ENCODE measurements around the gene ATXN7.

Gene ATXN7

DNA sequence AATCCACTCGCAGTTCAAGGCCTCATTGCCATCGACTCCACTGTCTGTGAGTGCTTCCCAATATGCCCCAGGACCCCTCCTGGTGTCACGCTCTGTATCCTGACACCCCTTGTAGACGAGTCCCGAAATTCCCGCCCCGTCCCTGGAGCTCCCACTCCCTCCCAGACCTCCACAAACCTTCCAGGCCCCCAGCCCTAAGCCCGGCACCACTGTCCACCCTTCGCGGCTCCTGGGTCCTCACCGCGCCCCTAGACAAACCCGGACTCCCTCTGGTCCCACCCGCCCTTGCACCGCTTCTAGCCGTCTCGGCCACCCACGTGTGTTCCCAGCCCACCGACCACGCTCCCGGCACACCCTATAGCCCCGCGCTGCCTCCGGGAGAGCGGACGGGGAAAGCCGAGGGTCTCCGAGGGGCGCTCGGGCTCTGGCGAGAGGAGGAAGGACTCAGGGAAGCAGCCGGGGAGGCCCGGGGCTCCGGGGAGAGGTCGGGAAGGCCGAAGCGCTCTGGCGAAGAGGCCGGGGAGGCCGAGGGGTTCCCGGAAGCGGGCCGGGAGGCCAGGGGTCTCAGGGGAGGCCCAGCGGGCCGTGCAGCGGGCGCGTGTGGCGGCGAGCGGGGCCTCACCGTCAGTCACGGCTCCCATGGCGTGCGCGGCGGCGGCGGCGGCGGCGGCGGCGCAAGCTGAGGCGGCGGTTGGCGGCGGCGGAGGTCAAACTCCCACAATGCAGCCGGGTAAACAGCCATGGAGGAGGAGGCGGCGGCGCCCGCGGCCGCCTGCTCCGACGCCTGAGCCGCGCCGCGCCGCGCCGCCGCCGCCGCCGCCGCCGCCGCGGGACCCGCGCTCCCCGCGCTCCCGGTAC lies at the start of gene ATXN7, which contains the start of gene THOC7:
ATXN7 (plus strand) TSS at position 718 of the 858 bp plus-strand sequence. CDS start 48,732 bp downstream, outside the sequence.
THOC7 (minus strand) TSS at position 656 of the 858 bp plus-strand sequence; CDS start at position 641, 15 bp downstream.
- in situ Hi-C loops (cut with MboI; ENCODE audit: low sequenced_read_pairs), result no loop called here

DNA sequence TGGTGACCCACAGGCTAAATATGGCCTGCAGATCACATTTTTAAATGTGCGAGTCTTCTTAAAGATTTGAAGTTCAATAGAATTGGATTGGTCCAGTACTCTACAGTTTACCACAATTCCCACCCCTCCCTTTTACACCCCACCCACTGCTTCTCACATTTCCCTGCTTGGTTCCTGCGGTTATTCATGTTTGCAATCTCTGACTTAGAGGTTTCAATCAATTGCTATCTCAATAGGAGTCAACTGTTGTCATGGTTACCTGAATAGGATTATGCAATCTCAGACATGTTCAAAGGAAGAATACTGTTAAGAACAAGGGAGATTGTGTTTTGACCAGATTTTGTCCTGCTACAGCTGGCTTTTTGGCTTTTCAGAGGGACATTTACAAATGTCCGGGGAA lies 49.4 kb upstream of the ATXN7 start:
- in situ Hi-C loops (cut with MboI; ENCODE audit: low sequenced_read_pairs), result loop anchor here (10.0 kb wide), 1 partner anchor 449 kb away; no protein-coding TSS in a partner anchor

DNA sequence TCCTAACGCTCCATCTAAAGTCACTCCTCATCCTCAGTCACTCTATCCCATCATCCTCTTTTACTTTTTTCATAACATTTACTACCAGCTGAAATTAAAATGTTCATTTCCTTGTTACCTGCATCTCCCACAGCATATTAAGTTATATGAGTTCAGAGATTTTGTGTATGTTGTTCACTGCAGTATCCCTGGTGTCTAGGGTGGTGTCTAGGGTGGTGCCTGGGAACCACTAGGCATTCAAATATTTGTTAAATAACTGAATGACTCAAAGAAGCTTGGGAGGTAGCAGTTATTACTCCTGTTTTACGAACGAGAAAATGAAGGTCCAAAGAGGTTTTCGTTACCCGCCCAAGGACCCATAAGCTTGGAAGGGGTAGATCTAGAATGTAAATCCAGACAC lies 46.4 kb upstream of the ATXN7 start:
- in situ Hi-C loops (cut with MboI; ENCODE audit: low sequenced_read_pairs), result loop anchor here (10.0 kb wide), 1 partner anchor 452 kb away; no protein-coding TSS in a partner anchor

GRCh38 chr3:63818282-63819150 lies 45.2 kb upstream of the ATXN7 start:
- in situ Hi-C loops (cut with MboI; ENCODE audit: low sequenced_read_pairs), result loop anchor here (10.0 kb wide), 1 partner anchor 454 kb away; no protein-coding TSS in a partner anchor

DNA sequence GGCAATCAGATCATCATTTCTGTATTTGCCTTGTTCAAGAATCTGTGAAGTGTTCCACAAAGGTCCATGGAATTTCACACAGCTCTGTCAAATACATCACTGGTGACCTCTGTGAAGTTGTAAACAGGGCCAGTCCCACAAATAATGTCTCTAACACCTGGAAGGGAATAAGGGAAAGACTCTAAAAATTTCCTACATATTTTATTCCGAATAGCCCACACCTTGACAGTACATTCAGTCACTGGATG lies 44.6 kb upstream of the ATXN7 start, which contains the start of gene C3orf49:
C3orf49 (plus strand) TSS at position 149 of the 248 bp plus-strand sequence. CDS start 173 bp downstream, outside the sequence.
- in situ Hi-C loops (cut with MboI; ENCODE audit: low sequenced_read_pairs), result loop anchor here (10.0 kb wide), 1 partner anchor 454 kb away; no protein-coding TSS in a partner anchor

GRCh38 chr3:63824309-63824708 lies 39.4 kb upstream of the ATXN7 start:
- in situ Hi-C loops (cut with MboI; ENCODE audit: low sequenced_read_pairs), result no loop called here

GRCh38 chr3:63830526-63830925 lies 33.1 kb upstream of the ATXN7 start:
- in situ Hi-C loops (cut with MboI; ENCODE audit: low sequenced_read_pairs), result no loop called here

- in situ Hi-C loops (cut with MboI; ENCODE audit: low sequenced_read_pairs), result no loop called here
These were observed 31.3 kb upstream of the ATXN7 start for GRCh38 chr3:63832395-63832794.

GRCh38 chr3:63841704-63842103 lies 22.0 kb upstream of the ATXN7 start:
- in situ Hi-C loops (cut with MboI; ENCODE audit: low sequenced_read_pairs), result no loop called here

GRCh38 chr3:63842127-63842526 lies 21.5 kb upstream of the ATXN7 start:
- in situ Hi-C loops (cut with MboI; ENCODE audit: low sequenced_read_pairs), result no loop called here

GRCh38 chr3:63845215-63845614 lies 18.5 kb upstream of the ATXN7 start:
- in situ Hi-C loops (cut with MboI; ENCODE audit: low sequenced_read_pairs), result no loop called here

DNA sequence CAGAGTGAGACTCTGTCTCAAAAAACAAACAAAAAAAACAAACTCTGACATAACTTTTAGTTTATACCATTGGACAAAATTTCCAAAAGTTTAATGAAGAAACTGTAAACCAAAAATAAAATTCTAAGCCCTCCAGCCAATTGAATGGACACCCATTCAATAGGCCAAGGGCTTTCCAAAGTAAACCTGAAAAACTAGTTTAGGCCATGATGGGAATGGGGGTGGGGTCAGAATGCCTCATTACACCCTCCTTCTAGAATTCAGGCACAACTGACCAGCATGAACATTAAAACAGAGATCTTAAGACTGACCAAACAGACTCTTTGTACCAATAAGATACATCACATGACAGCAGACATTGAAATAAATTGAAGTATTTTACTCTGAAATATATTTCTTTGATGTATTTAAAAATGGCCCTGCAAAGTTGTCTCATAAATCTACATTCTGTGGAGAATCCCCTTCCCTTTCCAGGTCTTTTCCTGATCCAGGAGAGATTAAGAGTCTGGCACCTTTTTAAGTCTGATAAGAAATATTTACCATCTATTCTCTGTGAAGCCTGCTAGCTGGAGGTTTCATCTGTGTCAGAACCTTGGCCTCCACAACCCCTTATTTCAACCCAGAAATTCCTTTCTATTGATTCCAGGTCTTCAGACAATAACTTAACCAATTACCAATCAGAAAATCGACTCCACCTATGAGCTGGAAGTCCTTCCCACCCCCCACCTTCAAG lies 15.8 kb upstream of the ATXN7 start:
- in situ Hi-C loops (cut with MboI; ENCODE audit: low sequenced_read_pairs), result no loop called here

DNA sequence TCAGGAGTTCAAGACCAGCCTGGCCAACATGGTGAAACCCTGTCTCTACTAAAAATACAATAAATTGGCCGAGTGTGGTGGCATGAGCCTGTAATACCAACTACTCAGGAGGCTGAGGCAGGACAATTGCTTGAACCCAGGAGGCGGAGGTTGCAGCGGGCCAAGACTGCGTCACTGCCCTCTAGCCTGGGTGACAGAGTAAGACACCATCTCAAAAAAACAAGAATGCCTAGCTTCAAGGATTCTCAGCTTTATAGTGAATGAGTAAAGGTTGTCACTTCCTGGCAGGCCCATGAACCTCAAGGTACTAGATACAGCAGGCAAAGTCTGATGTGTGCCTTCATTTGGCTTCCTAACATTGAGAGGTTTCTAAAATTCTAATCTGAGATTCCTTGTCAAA lies 14.5 kb upstream of the ATXN7 start:
- in situ Hi-C loops (cut with MboI; ENCODE audit: low sequenced_read_pairs), result no loop called here

GRCh38 chr3:63851287-63851686 lies 12.4 kb upstream of the ATXN7 start:
- in situ Hi-C loops (cut with MboI; ENCODE audit: low sequenced_read_pairs), result no loop called here

- in situ Hi-C loops (cut with MboI; ENCODE audit: low sequenced_read_pairs), result no loop called here
These were observed 10.6 kb upstream of the ATXN7 start for GRCh38 chr3:63853106-63853505.

- in situ Hi-C loops (cut with MboI; ENCODE audit: low sequenced_read_pairs), result no loop called here
These were observed 8.2 kb upstream of the ATXN7 start for GRCh38 chr3:63855333-63855940.

DNA sequence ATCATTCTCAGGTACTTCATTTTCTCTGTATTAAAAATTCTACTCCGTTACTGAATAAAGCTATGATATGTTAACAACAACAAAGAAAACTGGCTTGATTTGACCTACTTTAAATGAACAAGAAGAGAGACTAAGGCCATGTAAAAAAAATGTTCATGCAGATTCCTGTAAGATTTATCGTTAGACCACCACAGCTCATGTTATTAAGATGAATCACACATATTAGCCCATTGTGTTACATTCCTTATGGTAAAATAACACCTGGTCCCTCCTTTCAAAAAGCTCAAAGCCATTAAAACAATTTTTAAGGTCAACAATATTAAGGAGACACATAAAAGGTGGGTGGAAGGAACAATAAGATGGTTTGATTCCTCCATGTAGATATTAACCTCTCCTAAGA lies 6.4 kb upstream of the ATXN7 start:
- in situ Hi-C loops (cut with MboI; ENCODE audit: low sequenced_read_pairs), result no loop called here

DNA sequence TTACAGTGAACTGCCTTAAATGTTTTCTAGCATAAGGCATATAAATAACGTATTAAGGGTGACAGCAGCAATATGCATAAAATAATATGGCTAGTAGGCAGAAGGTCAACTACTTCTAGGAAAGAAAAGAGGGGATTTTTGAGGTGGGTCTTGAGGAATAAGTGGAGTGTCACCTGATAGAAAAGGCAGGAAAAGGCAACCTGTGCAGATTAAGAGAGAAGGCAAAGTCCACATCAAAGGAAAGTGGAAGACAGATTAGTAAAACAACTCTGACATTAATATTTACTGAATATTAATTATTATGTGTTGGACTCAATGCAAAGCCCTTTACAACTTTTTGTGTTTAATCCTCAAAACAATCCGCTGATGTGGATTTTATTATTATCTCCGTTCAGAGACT lies 2.9 kb upstream of the ATXN7 start:
- in situ Hi-C loops (cut with MboI; ENCODE audit: low sequenced_read_pairs), result no loop called here

DNA sequence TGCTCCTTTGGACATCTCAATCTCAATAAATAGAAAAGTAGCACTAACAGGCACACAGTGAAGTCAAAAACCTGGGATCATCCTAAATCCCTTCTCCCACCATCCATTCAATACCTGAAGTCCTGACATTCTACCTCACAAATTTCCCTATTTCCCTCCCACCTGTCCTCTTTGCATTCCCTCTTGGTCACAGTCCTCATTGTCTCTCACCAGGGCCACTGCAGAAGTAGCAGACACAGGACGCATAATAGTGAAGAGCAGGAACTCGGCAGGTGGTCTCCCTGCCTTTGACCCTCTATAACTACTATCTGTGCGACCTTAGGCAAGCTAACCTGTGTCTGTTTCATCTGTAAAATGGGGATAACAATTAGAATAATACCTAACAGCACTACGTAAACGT lies 2.4 kb upstream of the ATXN7 start:
- in situ Hi-C loops (cut with MboI; ENCODE audit: low sequenced_read_pairs), result no loop called here

DNA sequence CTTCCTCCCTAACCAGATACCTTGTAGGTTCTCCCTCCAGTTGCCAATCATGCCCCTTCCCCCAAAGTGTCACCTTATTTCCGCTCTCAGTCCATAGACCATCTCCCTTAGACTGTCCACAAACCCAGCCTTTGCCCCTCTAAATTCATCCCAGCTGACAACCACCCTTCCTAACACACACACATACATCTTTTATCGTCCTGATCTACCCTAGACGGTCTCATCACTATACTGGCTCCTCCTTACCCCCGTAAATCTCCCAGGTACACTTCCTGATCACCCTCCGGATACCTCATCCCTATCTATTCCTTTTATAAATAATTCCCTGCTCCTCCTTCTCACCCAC lies 890 bp upstream of the ATXN7 start:
- in situ Hi-C loops (cut with MboI; ENCODE audit: low sequenced_read_pairs), result no loop called here

Data from HL-60/S4 (cell line).